HG03097 (cell line): ENCODE data around the gene COX7A2.

ENCODE experiments used
- ATAC-seq: cut with Tn5 transposase; IDR thresholded peaks from one replicate; pipeline ENCODE4 v1.9.1; 2021; ENCODE audit not compliant: unreplicated experiment, low FRiP score

Gene COX7A2

GRCh38 chr6:75201901-75202672 is 41.5 kb downstream of the COX7A2 start:
- no peak for ATAC-seq

DNA sequence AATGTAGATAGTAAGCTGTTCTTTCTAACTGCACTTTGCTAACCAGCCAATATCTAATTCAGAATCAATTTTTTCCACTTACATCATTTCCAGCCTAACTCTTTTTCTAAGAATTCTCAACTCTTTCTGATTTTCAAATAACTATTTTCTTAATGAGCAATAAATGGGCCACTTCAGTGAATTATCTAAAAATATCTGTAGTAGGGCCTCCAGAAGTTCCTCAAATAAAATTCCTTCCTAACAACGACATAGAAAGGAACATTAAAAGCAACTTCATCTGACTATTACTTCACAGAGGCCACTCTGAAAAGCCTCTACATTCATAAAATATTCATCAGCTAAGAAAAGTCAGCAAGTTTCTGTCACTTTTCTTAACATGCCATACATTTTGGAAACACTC is 42.6 kb downstream of the COX7A2 start:
- no peak for ATAC-seq

- ATAC-seq, result no peak
Observed at GRCh38 chr6:75199889-75200288, 43.7 kb downstream of the COX7A2 start.

- no peak for ATAC-seq
Observed at GRCh38 chr6:75196081-75196687, 47.4 kb downstream of the COX7A2 start.

DNA sequence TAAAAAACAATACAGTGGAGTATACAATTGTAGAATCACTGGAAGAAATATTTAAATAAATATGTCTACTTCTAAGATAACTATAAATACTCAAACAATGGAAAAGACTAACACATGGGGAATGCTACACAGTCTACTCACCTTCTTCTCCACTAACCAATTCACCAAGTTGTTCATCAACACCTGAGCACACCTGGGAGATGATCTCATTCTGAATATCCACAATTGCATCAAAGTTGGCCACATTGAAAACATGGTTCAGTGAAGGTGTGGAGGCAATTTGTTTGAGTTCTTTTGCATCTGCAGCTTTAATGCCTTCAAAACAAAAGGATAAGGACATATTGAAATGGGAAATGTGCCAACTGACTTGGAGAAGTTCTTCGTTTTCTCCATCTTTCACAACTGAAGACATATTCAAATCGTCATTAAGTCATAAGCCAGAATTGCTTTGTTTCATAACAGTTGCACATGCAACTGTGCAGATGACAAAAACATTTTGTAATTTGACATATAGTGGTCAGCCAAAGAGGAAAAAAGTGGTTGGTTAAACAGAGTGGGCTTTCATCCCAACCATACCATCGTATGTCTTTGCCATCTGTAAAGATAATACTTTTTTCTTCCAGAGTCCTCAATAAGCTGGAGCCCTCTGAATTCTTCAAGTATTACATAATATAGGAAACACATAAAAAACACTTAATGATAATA is 55.2 kb downstream of the COX7A2 start:
- no peak for ATAC-seq
